Activated naive CD4-positive, alpha-beta T cell treated with anti-CD3 and anti-CD28 coated beads, Interleukin-2, amount 50 U/mL, for 16 hours (primary cell): ENCODE measurements around the gene UMAD1.

ENCODE experiments used
- DNase-seq: peaks from one replicate; pipeline ENCODE4 v3.0.0-alpha.2; 2020

UMAD1 gene

GRCh38 chr7:7640221-7641128 is at the start of gene UMAD1:
UMAD1 (plus strand) TSS chr7:7640752; CDS start chr7:7673372, 32,620 bp downstream.
- peak; percentile 98 for DNase-seq

GRCh38 chr7:7595451-7595850 is 45.1 kb upstream of the UMAD1 start:
- no peak for DNase-seq

DNA sequence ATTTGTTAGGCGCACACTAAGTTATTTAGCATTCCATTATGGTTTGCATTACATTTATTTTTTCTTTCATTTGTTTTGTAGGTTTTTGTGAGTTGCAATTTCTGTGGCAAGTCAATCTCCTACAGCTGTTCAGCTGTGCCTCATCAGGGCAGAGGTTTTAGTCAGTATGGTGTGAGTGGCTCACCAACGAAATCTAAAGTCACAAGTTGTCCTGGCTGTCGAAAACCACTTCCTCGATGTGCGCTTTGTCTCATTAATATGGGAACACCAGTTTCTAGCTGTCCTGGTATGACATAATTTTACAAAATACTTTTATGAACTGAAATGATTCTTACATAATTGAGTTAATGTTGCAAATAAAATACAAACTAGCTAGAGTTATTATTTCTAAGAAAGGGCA is 44.4 kb upstream of the UMAD1 start:
- DNase-seq: no peak

GRCh38 chr7:7607010-7607409 is 33.5 kb upstream of the UMAD1 start:
- DNase-seq: no peak

DNA sequence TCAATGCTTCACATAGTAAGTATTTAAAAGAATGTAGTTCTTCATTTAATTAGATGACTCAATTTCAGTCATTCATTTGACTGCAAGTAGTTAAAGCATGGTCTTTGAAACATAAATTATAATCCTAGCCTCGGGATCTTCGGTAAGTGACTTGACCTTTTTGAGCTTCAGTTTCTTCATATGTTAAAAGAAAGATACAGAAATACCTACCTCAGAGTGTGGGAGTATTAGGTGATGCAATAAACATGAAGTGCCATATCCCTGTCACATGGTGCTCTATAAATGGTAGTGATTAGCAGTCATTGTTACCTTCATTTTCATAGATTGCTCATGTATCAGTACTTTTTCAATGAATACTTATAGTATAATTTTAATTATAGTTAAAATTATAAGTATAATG is 31.2 kb upstream of the UMAD1 start:
- DNase-seq: no peak

- DNase-seq: no peak
These were observed 28.0 kb upstream of the UMAD1 start for GRCh38 chr7:7612519-7612918.

- DNase-seq: no peak
These were observed 27.3 kb upstream of the UMAD1 start for GRCh38 chr7:7613210-7613609.

DNA sequence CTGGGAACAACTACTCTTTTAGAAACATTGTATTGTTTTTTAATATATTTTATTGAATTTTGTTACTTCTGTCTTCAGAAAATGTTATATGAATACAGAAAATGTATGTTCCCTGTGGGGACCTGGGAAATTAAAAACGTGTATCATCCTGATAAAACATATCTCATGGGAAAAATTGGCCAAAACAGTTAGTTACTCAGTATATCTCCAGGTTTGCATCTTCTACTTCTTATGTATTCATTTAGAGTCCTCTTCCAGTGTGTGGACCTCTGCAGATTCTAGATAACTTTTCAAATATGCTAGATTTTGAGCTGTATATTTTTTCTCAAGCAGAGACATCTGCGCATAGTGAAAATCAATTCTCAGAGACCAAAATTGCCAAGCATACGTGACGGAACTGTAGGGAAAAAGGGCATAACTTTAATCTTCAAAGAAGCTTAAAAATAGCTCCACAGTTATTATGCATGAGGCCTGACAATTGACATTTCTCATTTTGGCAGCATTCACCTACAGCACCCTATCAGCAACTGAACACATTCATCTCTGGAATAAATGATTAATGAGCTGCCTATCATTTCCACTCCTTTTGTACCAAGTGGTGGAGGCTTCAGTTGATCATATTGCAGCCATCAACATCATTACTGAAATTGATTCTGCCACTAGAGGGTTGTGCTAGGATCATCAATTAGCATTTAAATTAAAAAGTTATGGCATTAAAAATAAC is 26.4 kb upstream of the UMAD1 start:
- DNase-seq: no peak

DNA sequence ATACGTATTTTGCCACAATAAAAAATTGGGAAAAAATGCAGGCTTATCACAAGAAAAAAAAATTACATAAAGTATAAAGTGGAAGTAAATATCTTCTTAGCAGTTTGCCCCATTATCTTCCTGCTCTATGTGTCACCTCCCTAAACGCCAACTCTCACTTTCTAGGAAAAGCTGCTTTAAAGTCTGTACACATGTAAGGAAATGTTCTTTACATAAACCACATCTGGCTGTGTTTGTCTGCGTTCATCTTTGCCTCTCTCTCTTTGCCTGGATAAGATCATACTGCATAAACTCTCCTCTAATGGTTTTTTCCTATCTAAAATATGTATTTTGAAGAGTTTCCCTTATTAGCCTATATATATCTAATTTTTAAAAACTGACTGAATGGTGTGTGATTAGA is 23.0 kb upstream of the UMAD1 start:
- no peak for DNase-seq

DNA sequence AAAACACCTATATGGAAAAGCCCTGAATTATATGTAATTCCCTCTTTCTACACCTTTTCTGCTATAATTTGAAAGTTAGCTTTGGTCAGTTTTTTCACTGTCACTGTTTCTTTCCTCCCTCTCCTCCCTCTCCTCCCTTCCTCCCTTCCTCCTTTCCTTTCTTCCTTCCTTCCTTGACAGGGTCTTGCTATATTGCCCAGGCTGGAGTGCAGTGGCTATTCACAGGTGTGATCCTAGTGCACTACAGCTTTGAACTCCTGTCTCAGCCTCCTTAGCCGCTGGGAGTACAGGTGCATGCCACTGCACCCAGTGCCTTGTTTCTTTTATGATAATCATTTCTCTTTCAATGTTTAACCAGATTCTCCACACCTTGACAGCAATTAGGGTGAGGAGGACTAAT is 22.1 kb upstream of the UMAD1 start:
- DNase-seq: no peak

- DNase-seq: no peak
These were observed 20.3 kb upstream of the UMAD1 start for GRCh38 chr7:7620236-7620635.

DNA sequence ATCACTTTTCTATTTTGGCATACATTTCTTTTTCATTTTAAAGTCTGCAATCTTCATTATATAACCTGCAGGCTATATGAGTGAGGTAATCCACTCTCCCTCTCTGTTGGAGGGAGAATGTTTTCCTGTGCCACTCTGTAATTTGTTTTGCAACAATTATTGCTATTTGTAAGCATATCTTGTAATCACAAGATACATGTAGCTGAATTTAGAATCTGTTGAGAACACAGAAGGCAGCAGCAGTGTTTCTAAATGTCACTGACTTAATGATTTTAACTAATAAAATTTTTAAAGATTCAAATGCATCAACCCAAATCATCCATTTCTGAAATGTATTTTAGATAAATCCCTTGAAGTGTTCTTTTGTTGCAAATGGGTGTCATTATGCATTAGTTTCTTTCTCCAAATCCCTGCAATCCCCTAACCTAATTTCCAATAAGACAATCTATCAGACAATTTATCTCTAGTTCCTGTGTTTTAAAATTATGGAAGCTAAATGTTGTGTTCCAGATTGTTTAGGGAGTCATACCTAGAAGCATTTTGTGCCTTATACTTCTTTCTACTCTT is 19.8 kb upstream of the UMAD1 start:
- DNase-seq: no peak

DNA sequence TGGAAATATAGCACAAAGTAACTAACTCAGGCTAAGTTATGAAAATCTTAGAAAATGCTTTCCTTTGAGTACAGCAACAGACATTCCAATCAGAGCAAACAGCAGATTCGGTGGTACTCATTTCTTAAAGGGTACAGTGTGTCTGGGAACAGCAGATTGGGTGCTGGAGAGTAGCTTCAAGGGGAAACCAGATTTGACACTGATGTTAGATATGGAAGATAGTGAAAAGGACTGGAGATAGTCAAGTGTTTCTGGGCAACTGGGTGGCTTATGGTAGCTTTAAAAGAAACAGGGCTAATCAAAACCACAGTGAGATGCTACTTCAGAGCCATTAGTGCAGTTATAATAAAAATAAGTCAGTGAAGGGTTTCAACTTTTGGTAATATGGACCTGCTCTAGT is 12.1 kb upstream of the UMAD1 start:
- no peak for DNase-seq

- DNase-seq: no peak
These were observed 9.8 kb upstream of the UMAD1 start for GRCh38 chr7:7630626-7631329.

GRCh38 chr7:7639421-7639820 is 1.1 kb upstream of the UMAD1 start:
- DNase-seq: no peak

DNA sequence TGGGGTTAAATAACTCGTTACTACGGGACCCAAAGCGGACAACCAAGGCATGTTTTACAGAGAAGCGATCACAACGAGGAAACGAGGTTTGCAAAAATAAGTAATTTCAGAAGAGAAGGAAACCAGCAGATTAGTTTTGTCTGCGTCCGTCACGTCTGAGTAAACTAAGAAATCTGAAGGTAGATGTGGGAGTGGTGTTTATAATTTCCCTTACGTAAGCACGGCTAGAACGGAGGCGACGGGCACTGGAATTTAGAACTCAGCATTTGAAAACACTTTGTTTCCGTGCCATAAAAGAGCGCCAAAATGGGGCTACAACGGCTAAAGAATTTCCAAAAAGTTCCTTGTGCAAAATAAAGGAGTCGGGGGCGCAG is 718 bp upstream of the UMAD1 start:
- DNase-seq: peak; percentile 61

DNA sequence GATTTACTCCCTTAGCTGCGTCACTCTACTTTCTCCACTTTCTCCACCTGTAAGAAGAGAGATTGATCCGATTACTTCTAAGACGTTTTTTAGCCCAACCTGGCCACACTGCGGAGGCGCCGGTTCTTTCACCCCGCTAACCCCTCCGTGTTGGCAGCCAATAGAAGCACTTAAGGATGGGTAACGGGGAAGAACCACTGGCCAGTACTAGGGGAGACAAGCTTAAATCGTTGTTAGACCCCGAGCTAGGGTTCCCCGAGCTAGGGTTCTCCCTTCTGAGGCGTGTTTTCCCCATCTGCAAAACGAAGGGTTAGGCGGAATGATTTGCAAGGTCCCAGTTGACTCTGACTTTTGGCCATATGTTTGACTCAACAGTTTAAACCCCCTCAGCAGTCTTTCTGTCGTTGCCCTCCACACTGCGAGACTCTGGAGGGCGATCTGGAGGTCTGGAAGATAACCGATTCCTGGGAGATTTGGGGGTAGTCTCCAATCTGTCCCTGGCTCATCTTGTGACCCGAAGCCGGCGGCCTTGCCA is 644 bp downstream of the UMAD1 start:
- no peak for DNase-seq

GRCh38 chr7:7642081-7642480 is 1.5 kb downstream of the UMAD1 start:
- no peak for DNase-seq

GRCh38 chr7:7647495-7648036 is 7.0 kb downstream of the UMAD1 start:
- DNase-seq: no peak

DNA sequence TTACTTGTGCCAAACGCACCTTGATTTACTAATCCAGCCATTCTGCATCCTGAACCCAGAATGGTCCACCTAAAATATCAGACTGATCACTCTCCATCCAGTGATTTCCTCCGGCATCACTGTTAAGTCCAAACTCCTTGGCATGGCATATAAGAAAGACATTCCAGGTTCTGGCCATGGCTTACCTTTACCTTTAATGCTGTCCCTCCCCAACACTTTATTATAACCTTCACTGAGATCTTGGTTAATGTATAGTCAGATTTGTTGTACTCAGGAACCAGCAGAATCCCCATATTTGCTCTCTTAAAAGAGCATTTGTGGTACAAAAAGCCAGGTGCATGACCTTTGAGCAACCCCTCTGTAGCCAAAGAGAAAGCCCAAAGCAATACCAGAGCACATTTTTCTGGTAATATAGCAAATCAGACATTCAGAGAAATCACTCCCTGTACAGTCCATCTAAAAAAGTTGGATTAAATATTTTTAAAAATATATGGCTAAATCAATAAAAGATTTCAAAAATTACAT is 10.2 kb downstream of the UMAD1 start:
- DNase-seq: no peak

DNA sequence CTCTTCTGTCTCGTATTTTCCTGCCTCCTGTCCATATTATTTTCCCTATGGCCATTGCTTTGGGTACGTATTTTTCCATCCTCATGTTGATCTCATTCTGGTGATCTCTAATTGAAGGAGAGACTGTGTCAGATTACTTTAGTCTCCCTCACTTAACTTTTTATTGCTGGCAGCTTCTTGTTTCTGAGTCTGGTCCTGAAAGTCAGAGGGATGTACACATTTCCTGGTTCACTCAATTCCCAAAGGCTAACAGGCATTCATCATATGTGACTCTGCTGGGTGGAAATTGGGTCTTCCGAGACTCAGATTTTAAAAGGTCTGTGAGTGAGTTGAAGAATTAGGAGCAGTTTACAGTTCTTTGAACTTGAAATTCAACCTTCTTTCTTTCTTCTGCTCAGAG is 10.9 kb downstream of the UMAD1 start:
- DNase-seq: no peak

GRCh38 chr7:7652798-7653540 is 12.4 kb downstream of the UMAD1 start:
- DNase-seq: no peak
